NT2/D1 (cell line): Measurements from ENCODE around the gene FYB1.

Source experiments
- DNase-seq: peaks from one replicate; pipeline ENCODE4 v3.0.0-alpha.2; 2011; ENCODE audit warnings: low read depth, low spot score
- H3K27me3 ChIP-seq: 2 replicates; pipeline ENCODE4 v1.6.0; 2011; ENCODE audit warnings: mild to moderate bottlenecking; ENCODE audit not compliant: insufficient read length, insufficient read depth
- H3K36me3 ChIP-seq: 2 replicates; pipeline ENCODE4 v1.6.1; 2011; ENCODE audit warnings: mild to moderate bottlenecking, low read length, mixed read lengths; ENCODE audit not compliant: insufficient read depth, insufficient read length
- H3K4me1 ChIP-seq: 2 replicates; pipeline ENCODE4 v1.5.1; 2011; ENCODE audit not compliant: insufficient read depth, insufficient read length
- H3K4me3 ChIP-seq: 2 replicates; pipeline ENCODE4 v1.5.1; 2011; ENCODE audit warnings: low read depth; ENCODE audit not compliant: insufficient read length
- H3K9ac ChIP-seq: 2 replicates; pipeline ENCODE4 v1.6.0; 2011; ENCODE audit warnings: low read depth; ENCODE audit not compliant: insufficient read length
- H3K9me3 ChIP-seq: 2 replicates; pipeline ENCODE4 v1.5.1; 2011; ENCODE audit warnings: mild to moderate bottlenecking, low read length; ENCODE audit not compliant: insufficient read depth
- SUZ12 ChIP-seq: IDR thresholded peaks from 2 replicates; pipeline ENCODE4 v1.6.1; 2011; ENCODE audit not compliant: insufficient read length, insufficient read depth; ENCODE audit errors: extremely low read depth
- YY1 ChIP-seq: IDR thresholded peaks from 2 replicates; pipeline ENCODE4 v1.6.1; 2011; ENCODE audit not compliant: insufficient read length, insufficient read depth
- ZNF274 ChIP-seq: IDR thresholded peaks from 2 replicates; pipeline ENCODE4 v1.6.1; 2011; ENCODE audit warnings: mild to moderate bottlenecking, low read depth, low read length

FYB1 gene

GRCh38 chr5:39159811-39160490 is 59.4 kb downstream of the FYB1 start:
- Histone ChIP-seq H3K27me3 (no peaks in the 10 kb centered on the region), H3K4me1 (no peaks in the 10 kb centered on the region), H3K4me3 (no peak overlapping the region), H3K36me3 (no peaks in the 10 kb centered on the region), H3K9ac (no peak overlapping the region), H3K9me3 (no peaks in the 10 kb centered on the region)
- no peak for DNase-seq
- TF ChIP-seq YY1: no peak
- TF ChIP-seq ZNF274: no peak
- TF ChIP-seq SUZ12: no peak

- Histone ChIP-seq H3K4me1 (no peaks in the 10 kb centered on the region), H3K9me3 (no peaks in the 10 kb centered on the region), H3K9ac (no peak overlapping the region), H3K36me3 (no peaks in the 10 kb centered on the region), H3K4me3 (no peak overlapping the region), H3K27me3 (no peaks in the 10 kb centered on the region)
- no peak for TF ChIP-seq ZNF274
- TF ChIP-seq SUZ12: no peak
- TF ChIP-seq YY1: no peak
- no peak for DNase-seq
Measured at GRCh38 chr5:39158786-39159185, 60.6 kb downstream of the FYB1 start.

DNA sequence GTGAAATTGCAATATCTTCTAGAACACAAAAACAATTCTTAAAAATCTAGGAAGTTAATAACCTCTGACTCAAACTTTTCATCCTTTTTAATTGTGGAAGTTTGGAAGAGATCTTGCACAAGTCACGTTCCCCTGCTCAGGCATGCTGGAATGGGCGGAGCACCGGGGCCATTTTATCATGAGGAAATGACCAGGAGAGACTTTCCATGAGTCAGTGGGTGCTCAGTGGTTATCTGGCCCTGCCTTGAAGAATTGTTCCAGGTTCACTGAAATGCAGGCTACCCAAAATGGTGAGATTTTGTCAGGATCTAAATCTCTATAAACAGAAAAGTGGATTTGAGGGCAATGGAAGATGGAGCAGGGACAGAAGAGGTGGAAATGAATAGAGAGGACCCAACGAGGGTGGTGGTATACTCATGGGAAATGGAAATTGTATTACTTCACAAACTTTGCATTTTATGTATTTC is 61.2 kb downstream of the FYB1 start:
- no peaks in the 10 kb centered on the region for H3K36me3 ChIP-seq
- H3K9ac ChIP-seq: no peak overlapping the region
- H3K4me3 ChIP-seq: no peak overlapping the region
- no peaks in the 10 kb centered on the region for H3K4me1 ChIP-seq
- H3K9me3 ChIP-seq: no peaks in the 10 kb centered on the region
- no peaks in the 10 kb centered on the region for H3K27me3 ChIP-seq
- no peak for TF ChIP-seq ZNF274
- TF ChIP-seq SUZ12: no peak
- no peak for TF ChIP-seq YY1
- no peak for DNase-seq

DNA sequence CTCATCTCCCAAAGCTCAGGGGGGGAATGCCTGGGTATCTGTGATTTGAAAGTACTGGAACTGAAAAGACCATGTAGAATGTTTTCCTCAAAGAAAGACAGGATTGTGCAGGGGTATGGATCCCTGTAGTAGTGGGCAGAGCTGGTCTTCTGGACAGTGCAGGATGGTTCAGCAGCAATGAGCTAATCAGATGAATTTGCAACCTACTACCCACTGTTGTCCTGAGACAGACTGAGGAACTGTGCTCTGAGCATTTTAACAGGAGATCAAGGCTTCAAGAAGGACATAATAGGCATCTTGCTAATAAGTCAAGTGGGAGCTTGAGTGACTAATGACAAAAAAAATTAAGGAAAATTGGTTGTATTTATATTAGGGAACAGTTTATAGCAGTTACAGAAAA is 61.7 kb downstream of the FYB1 start:
- H3K9me3 ChIP-seq: no peaks in the 10 kb centered on the region
- no peaks in the 10 kb centered on the region for H3K4me1 ChIP-seq
- no peak overlapping the region for H3K9ac ChIP-seq
- TF ChIP-seq ZNF274 (no peak), SUZ12 (no peak), YY1 (no peak)
- no peaks in the 10 kb centered on the region for H3K36me3 ChIP-seq
- no peaks in the 10 kb centered on the region for H3K27me3 ChIP-seq
- DNase-seq: no peak
- no peak overlapping the region for H3K4me3 ChIP-seq

DNA sequence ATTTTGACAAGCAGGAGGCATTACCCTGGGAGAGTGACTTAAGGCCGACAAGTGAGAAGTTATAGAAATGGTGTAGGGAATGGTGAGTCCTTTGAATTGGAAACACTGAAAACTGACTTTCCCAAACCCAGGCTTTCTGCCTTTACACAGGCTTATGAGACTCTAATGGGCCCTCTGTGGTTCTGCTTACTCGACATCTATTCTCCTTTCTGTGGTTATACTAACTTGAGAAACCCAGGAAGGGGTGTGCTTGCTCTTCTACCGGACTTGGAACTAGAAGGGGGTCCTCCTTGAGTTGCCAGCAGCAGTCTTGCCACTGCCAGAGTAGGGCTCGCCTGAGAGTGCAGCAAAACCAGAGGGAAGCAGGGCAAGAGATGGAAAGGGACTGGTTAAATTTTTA is 63.3 kb downstream of the FYB1 start:
- no peaks in the 10 kb centered on the region for H3K9me3 ChIP-seq
- no peaks in the 10 kb centered on the region for H3K36me3 ChIP-seq
- no peaks in the 10 kb centered on the region for H3K27me3 ChIP-seq
- no peak overlapping the region for H3K9ac ChIP-seq
- no peak overlapping the region for H3K4me3 ChIP-seq
- no peaks in the 10 kb centered on the region for H3K4me1 ChIP-seq
- DNase-seq: no peak
- TF ChIP-seq ZNF274: no peak
- no peak for TF ChIP-seq YY1
- no peak for TF ChIP-seq SUZ12

- H3K36me3 ChIP-seq: no peaks in the 10 kb centered on the region
- no peak for DNase-seq
- no peaks in the 10 kb centered on the region for H3K9me3 ChIP-seq
- H3K27me3 ChIP-seq: no peaks in the 10 kb centered on the region
- H3K4me1 ChIP-seq: no peaks in the 10 kb centered on the region
- H3K9ac ChIP-seq: no peak overlapping the region
- H3K4me3 ChIP-seq: no peak overlapping the region
- TF ChIP-seq YY1 (no peak), SUZ12 (no peak), ZNF274 (no peak)
Measured at GRCh38 chr5:39151745-39152144, 67.6 kb downstream of the FYB1 start.

DNA sequence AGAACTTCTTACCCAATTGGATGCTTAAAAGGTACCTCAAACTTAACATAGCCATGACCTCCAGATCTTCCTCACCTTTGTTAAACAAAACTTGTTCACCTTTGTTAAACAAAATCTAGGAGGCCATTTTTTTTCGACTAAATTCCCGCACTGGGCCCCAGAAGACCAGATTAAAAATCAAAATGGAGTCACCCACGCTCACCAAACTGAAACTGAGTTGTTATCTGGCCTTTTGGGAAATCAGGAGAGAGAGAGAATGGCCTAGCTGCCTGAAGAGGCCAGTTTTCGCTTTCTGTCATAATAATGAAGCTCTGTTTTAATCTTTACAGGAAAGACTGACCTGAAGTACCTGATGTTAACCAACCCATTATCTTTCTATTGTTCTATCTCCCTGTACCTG is 69.4 kb downstream of the FYB1 start:
- Histone ChIP-seq H3K4me3 (no peak overlapping the region), H3K4me1 (no peaks in the 10 kb centered on the region), H3K9ac (no peak overlapping the region), H3K36me3 (no peaks in the 10 kb centered on the region), H3K9me3 (no peaks in the 10 kb centered on the region), H3K27me3 (no peaks in the 10 kb centered on the region)
- TF ChIP-seq ZNF274 (no peak), YY1 (no peak), SUZ12 (no peak)
- DNase-seq: peak; percentile 6
